Body of pancreas (tissue), 4 donors: ENCODE data around the gene SWI5. TPM values are rescaled to one million over a fixed set of nuclear protein-coding genes. Genes with fewer than 3 reads are reported as not detected.

Source experiments
- ATAC-seq: fragments of 150-250 bp; one replicate; pipeline ENCODE4 v1.9.1; 2016
- DNase-seq, 4 donors: peaks; one replicate each; pipeline ENCODE4 v3.0.0-alpha.2; 2019
- H3K27ac ChIP-seq, 4 donors: fragments of 200-600 bp; sonication (generic); 1 replicate in 3 of 4; 2 replicates in 1 of 4; pipeline versions ENCODE4 v1.5.1 to v1.6.1; 2016 to 2019; ENCODE audit warnings: mild to moderate bottlenecking in 1 of 4, mixed read lengths in 1 of 4, moderate library complexity in 1 of 4
- H3K27me3 ChIP-seq, 2 donors: fragments of 200-600 bp; sonication (generic); one replicate each; pipeline ENCODE4 v1.6.0; 2016; ENCODE audit warnings: mild to moderate bottlenecking in 1 of 2
- H3K36me3 ChIP-seq, 2 donors: fragments of 200-600 bp; sonication (generic); replicated peaks in 1 of 2; 2 replicates each; pipeline ENCODE4 v1.5.1; 2016; ENCODE audit warnings: low read depth in 2 of 2; ENCODE audit not compliant: insufficient read depth in 1 of 2
- H3K4me1 ChIP-seq: fragments of 200-600 bp; sonication (generic); one replicate; pipeline ENCODE4 v1.6.0; 2016
- H3K4me3 ChIP-seq, 2 donors: fragments of 200-600 bp; sonication (generic); 1 replicate in 1 of 2; 2 replicates in 1 of 2; pipeline ENCODE4 v1.5.1; 2016 to 2019
- H3K9me3 ChIP-seq, 3 donors: fragments of 200-600 bp; sonication (generic); 1 replicate in 2 of 3; 2 replicates in 1 of 3; pipeline ENCODE4 v1.5.1; 2016
- POLR2A ChIP-seq, 3 donors: fragments of 450-650 bp; IDR thresholded peaks; one replicate each; pipeline ENCODE4 v1.6.1; 2016; ENCODE audit warnings: antibody characterized with exemption in 3 of 3, mild to moderate bottlenecking in 2 of 3
- WGBS, 2 donors: methylation state at CpG; one replicate each; pipeline ENCODE4 v1.1.5; 2017; 5-methylcytosine and 5-hydroxymethylcytosine counted together
- intact Hi-C: fragments of 100-400 bp; cut with DNase I; formaldehyde crosslinking; loops from one replicate; pipeline ENCODE4 v1.15.1; 2023
- total RNA-seq, 2 donors: library from RNA; depleted of rRNA; stranded (reverse); fragments of >200 nt; gene quantifications; one replicate each; pipeline ENCODE4 v1.1.0, GENCODE V29; 2016
- TF ChIP-seq, protein P1 (sequence below), 7 experiments: fragments of 450-650 bp in 4 of 7; fragments of 200-600 bp in 3 of 7; sonication (generic) in 3 of 7; IDR thresholded peaks; one replicate each; pipeline ENCODE4 v1.5.1; 2016 to 2019; ENCODE audit warnings: antibody characterized with exemption in 7 of 7

The SWI5 gene
- total RNA-seq, 2 donors from 2014 or later, result 14.5 to 20.1 TPM

GRCh38 chr9:128324401-128324800 is 48.3 kb downstream of the SWI5 start:
- peaks cover 0 to 4% of the 10 kb centered on the region in 2 donors for H3K36me3 ChIP-seq
- H3K9me3 ChIP-seq, result no peaks in the 10 kb centered on the region
- TF ChIP-seq POLR2A (IDR thresholded peaks at IDR 0.05), result no peak
- TF ChIP-seq, protein P1, sequence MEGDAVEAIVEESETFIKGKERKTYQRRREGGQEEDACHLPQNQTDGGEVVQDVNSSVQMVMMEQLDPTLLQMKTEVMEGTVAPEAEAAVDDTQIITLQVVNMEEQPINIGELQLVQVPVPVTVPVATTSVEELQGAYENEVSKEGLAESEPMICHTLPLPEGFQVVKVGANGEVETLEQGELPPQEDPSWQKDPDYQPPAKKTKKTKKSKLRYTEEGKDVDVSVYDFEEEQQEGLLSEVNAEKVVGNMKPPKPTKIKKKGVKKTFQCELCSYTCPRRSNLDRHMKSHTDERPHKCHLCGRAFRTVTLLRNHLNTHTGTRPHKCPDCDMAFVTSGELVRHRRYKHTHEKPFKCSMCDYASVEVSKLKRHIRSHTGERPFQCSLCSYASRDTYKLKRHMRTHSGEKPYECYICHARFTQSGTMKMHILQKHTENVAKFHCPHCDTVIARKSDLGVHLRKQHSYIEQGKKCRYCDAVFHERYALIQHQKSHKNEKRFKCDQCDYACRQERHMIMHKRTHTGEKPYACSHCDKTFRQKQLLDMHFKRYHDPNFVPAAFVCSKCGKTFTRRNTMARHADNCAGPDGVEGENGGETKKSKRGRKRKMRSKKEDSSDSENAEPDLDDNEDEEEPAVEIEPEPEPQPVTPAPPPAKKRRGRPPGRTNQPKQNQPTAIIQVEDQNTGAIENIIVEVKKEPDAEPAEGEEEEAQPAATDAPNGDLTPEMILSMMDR (IDR thresholded peaks at IDR 0.05), result no peak
- H3K4me1 ChIP-seq, result peaks cover 24% of the 10 kb centered on the region
- H3K27me3 ChIP-seq, result no peaks in the 10 kb centered on the region
- ATAC-seq (no peak), DNase-seq (no peak)
- no peak overlapping the region for H3K4me3 ChIP-seq
- 100% methylated on average over 1 of the region's 1 CpG for WGBS, 2 donors
- intact Hi-C loops, result no loop called here
- H3K27ac ChIP-seq, result no peak overlapping the region

GRCh38 chr9:128325629-128326028 is 49.6 kb downstream of the SWI5 start:
- Histone ChIP-seq H3K27me3 (no peaks in the 10 kb centered on the region), H3K4me1 (peaks cover 24% of the 10 kb centered on the region), H3K36me3 (peaks cover 0 to 4% of the 10 kb centered on the region in 2 donors), H3K9me3 (no peaks in the 10 kb centered on the region), H3K27ac (no peak overlapping the region), H3K4me3 (no peak overlapping the region)
- DNase-seq (no peak), ATAC-seq (no peak)
- intact Hi-C loops, result no loop called here
- TF ChIP-seq, protein P1 (IDR thresholded peaks at IDR 0.05), result no peak
- TF ChIP-seq POLR2A (IDR thresholded peaks at IDR 0.05), result no peak
- WGBS, 2 donors, result 85 to 90% methylated on average over 13 of the region's 13 CpGs

GRCh38 chr9:128333451-128333869 is 57.4 kb downstream of the SWI5 start:
- no peak for DNase-seq
- TF ChIP-seq, protein P1 (IDR thresholded peaks at IDR 0.05), result no peak
- no peak for TF ChIP-seq POLR2A (IDR thresholded peaks at IDR 0.05)
- Histone ChIP-seq H3K9me3 (no peaks in the 10 kb centered on the region), H3K4me3 (no peak overlapping the region), H3K36me3 (no peaks in the 10 kb centered on the region), H3K27ac (no peak overlapping the region), H3K27me3 (no peaks in the 10 kb centered on the region), H3K4me1 (no peaks in the 10 kb centered on the region)
- WGBS, 2 donors, result 0 to 72% methylated on average over 1 to 11 of the region's 11 CpGs
- intact Hi-C loops, result no loop called here
- no peak for ATAC-seq

GRCh38 chr9:128335161-128335560 is 59.1 kb downstream of the SWI5 start:
- ATAC-seq, result no peak
- DNase-seq, result no peak
- no peaks in the 10 kb centered on the region for H3K36me3 ChIP-seq
- no peak overlapping the region for H3K27ac ChIP-seq
- TF ChIP-seq, protein P1 (IDR thresholded peaks at IDR 0.05), result no peak
- no peak for TF ChIP-seq POLR2A (IDR thresholded peaks at IDR 0.05)
- WGBS, 2 donors, result 84 to 85% methylated on average over 7 of the region's 7 CpGs
- H3K4me3 ChIP-seq, result no peak overlapping the region
- peaks cover 5% of the 10 kb centered on the region for H3K4me1 ChIP-seq
- H3K9me3 ChIP-seq, result no peaks in the 10 kb centered on the region
- no peaks in the 10 kb centered on the region for H3K27me3 ChIP-seq
- intact Hi-C loops, result no loop called here

DNA sequence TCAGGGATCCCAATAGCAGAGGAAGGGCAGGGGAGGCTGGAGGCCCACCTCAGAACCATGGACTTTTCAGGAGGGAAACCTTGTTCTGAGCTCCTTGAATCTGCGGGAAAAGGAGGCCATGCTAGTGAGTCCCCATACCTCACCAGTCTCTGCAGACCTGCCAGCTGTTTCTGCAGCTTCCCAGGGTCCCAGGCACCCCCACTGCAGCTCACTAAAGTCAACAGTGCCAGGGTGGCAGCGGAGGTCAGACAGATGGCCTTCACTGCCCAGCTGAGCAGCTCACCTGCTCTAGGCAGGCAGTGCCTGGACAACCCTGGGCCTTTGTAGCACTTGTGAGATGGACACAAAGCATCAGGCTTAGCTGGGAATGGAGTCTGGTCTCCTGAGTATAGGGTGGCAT is 59.8 kb downstream of the SWI5 start:
- H3K9me3 ChIP-seq, result no peaks in the 10 kb centered on the region
- intact Hi-C loops, result no loop called here
- DNase-seq (no peak), ATAC-seq (no peak)
- TF ChIP-seq, protein P1 (IDR thresholded peaks at IDR 0.05), result no peak
- TF ChIP-seq POLR2A (IDR thresholded peaks at IDR 0.05), result no peak
- H3K4me3 ChIP-seq, result no peak overlapping the region
- H3K4me1 ChIP-seq, result peaks cover 5% of the 10 kb centered on the region
- 0 to 76% methylated on average over 1 to 2 of the region's 2 CpGs for WGBS, 2 donors
- no peaks in the 10 kb centered on the region for H3K27me3 ChIP-seq
- no peak overlapping the region for H3K27ac ChIP-seq
- H3K36me3 ChIP-seq, result no peaks in the 10 kb centered on the region
